Astrocyte of the spinal cord (primary cell): ENCODE data around the gene MZT2B.
A peak's percentile ranks its signal among the peaks of the same experiment; 100 is the strongest.
"Not testable (repeated sequence)": the region's sequence is repeated elsewhere in the genome, so short reads cannot be mapped to it uniquely, and the experiment has no call there.

Experiments
- DNase-seq: peaks from one replicate; pipeline ENCODE4 v3.0.0; 2011; ENCODE audit warnings: low read depth, low spot score
- H3K4me3 ChIP-seq: 2 replicates; pipeline ENCODE4 v1.5.1; 2011; ENCODE audit warnings: low read depth, mild to moderate bottlenecking, low read length, moderate library complexity
- in situ Hi-C: cut with HindIII; loops from 2 replicates; pipeline ENCODE4 v1.10.0; 2017; ENCODE audit warnings: low sequenced_read_pairs
- TF ChIP-seq, protein P1 (sequence below): IDR thresholded peaks from 2 replicates; pipeline ENCODE4 v1.5.1; 2012; ENCODE audit warnings: low read depth, mild to moderate bottlenecking, low read length, inconsistent platforms

MZT2B gene

DNA sequence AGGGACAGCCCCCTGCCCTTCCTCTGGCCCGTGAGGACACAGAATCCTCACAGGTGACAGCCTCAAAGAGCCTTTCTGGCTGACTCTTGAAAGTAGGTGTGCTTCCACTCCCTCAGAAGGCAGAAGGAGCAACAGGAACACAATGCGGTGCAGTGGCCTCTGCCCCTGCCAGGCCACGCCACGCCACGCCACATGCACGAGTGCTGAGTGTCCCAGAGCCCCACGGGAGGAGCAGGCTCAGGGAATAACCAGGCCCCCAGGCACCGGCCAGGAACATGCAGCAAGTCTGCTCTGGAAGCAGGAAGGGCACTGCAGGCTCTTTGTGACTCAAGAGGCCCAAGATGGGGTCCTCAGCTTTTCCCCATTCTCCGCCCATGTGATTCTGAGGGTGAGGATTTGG, 19.1 kb upstream of the MZT2B start:
- TF ChIP-seq, protein P1, sequence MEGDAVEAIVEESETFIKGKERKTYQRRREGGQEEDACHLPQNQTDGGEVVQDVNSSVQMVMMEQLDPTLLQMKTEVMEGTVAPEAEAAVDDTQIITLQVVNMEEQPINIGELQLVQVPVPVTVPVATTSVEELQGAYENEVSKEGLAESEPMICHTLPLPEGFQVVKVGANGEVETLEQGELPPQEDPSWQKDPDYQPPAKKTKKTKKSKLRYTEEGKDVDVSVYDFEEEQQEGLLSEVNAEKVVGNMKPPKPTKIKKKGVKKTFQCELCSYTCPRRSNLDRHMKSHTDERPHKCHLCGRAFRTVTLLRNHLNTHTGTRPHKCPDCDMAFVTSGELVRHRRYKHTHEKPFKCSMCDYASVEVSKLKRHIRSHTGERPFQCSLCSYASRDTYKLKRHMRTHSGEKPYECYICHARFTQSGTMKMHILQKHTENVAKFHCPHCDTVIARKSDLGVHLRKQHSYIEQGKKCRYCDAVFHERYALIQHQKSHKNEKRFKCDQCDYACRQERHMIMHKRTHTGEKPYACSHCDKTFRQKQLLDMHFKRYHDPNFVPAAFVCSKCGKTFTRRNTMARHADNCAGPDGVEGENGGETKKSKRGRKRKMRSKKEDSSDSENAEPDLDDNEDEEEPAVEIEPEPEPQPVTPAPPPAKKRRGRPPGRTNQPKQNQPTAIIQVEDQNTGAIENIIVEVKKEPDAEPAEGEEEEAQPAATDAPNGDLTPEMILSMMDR, result no peak
- in situ Hi-C loops, result no loop called here
- no peak overlapping the region for H3K4me3 ChIP-seq
- DNase-seq, result no peak

DNA sequence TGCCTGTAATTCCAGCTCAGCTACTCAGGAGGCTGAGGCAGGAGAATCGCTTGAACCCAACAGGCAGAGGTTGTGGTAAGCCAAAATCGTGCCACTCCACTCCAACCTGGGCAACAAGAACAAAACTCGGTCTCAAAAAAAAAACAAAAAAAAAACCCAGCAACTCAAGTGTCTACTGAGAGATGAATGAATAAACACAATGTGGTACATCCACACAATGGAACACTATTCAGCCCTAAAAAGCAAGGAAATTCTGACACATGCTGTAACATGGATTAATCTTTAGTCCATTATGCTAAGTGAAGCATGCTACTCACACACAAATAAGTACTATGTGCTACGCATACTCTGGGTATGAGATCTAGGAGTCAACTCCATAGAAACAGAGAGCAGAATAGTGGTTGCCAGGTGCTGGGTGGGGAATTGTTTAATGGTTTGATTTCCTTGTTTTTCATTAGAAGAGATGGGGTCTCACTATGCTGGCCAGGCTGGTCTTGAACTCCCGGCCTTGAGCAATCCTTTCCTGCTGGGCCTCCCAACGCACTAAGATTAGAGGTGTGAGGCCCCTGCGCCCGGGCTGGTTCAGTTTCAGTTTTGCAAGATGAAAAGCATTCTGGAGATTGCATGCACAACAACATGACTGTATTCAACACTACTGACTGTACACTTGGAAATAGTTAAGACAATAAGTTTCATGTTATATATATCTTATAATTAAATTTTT, 16.6 kb upstream of the MZT2B start:
- no peak overlapping the region for H3K4me3 ChIP-seq
- DNase-seq, result no peak
- in situ Hi-C loops, result no loop called here
- TF ChIP-seq, protein P1, result no peak

DNA sequence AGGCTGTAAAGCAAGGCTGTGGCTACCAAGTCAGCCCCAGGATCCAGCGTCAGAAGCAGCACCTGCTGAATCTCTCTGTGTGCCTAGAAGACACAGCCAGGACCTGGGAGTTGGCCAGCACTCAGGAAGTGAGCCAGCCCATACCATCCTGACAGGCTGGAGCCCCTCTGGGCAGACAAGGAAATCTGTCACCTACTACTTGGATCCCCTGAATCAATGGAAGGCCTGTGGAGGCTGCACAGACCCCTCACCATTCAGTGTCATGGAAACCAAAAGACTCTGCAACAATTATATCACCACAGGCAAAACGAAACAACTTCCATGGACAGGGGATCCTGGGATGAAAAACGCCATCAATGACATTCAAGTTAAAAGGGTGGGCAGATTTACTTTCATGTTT, 15.5 kb upstream of the MZT2B start:
- in situ Hi-C loops, DNase-seq, H3K4me3 ChIP-seq: not testable (repeated sequence)

DNA sequence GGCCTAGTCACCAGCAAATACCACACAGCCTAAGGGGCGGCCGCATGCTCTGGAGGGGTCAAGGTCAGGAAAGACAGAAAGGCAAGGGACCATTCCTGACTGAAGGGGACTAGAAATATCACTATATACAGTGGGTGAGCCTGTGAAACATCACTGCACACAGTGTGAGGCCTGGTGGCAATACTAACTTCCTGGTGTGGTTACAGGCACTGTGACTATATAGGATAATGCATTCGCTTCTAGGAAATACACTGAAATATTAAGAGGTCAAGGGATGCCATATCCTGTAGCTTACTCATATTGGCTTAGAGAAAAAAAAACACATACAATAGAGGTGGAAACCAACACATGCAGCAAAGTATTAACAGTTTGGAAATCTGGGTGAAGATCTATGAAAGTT, 12.9 kb upstream of the MZT2B start:
- in situ Hi-C loops, H3K4me3 ChIP-seq, DNase-seq: not testable (repeated sequence)

DNA sequence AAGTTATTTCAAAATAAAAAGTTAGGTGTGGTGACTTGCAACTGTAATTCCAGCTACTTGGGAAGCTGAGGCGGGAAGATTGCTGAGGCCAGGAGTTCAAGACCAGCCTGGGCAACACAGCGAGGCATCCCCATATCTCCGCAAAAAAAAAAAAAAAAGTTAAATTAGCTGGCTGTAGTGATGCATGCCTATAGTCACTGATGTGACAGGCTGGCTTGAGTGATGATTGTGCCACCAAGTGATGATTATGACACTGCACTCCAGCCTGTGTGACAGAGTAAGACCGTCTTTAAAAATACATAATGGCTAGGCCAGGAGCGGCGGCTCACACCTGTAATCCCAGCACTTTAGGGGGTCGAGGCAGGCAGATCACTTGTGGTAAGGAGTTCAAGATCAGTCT, 12.2 kb upstream of the MZT2B start:
- H3K4me3 ChIP-seq, result no peak overlapping the region
- DNase-seq, result no peak
- in situ Hi-C loops, result no loop called here
- TF ChIP-seq, protein P1, result no peak

DNA sequence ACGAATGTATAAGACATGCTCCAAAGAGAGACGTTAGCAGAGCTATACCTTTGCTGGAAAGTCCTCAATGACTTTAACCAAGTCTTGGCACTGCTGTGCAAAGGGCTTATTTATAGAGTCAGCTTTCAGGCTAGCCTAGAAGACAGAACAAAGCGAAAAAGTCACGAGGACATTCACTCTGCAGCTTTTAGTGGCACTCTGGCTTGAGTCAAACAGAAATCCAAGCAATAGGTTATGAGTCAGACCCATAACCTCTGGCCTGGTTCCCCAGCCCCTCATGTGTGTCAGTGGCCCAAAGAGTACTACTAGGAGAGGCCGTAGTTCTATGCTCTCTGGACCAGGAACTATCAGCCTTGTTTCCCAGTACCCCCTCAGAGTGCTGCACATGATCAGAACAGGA, 7.2 kb upstream of the MZT2B start:
- DNase-seq, in situ Hi-C loops, H3K4me3 ChIP-seq: not testable (repeated sequence)

DNA sequence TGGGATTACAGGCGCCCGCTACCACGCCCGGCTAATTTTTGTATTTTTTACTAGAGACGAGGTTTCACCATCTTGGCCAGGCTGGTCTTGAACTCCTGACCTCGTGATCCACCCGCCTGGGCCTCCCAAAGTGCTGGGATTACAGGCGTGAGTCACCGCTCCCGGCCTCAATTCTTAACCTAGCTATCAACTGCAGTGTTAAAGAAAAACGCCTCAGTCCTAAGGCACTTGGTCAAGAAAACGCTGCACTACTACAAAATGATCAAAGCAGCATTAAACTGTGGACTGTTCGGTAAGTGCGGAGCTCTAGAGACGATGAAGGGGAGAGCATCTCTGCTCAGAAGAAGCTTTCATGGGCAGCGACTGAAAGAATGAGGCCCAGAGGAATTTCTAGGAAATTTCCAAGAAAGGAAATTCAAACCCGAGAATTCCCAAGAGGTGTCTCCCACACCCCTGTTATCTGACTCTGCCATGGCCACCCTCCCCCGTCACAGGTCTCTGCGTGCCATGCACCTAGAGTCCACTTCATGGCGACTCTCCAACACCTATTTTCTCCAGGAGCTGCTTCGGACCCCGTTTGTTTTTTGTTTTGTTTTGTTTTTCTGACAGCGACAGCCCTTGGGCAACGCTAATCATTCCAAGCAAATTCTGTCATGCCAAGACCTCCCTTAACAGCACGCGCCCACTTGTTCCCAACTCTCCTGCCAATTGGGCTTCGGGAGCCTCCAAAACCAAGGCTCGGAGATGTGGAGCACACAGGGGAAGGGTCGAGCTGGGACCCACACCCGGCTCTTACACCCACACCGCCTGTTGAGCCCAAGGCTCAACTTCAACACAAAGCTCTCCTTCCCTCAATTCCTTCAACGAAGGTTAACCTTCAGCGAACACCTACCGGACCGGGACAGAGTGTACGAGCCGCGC, 1.4 kb upstream of the MZT2B start:
- in situ Hi-C loops, DNase-seq: not testable (repeated sequence)
- peak overlapping the region; percentile 95 for H3K4me3 ChIP-seq

DNA sequence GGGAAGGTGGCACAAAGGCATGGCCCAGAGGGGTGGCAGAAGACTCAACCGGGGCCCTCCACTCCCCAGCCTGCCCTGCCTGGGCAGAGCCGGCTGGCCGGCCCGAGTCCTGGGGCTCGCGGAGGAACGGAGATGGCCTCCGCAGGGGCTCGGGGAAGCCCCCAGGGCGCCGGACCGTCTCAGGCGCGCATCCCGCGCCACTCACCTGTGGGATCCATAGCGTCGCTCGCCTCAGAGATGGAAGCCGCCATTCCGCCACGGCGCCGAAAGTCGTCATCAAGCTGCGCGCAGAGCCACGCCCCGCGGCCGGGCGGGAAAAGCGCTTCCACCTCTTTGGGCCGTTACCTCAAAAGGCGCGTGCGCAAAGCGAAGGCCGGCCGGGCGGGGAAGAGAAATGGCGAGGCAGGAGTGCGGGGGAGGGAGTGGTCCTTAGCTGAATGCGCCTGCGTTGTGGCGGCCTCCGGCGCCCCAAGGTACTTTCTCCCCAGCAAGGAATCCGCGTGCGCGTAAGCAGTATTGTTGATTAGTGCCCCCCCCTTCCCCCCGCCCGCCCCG, 660 bp upstream of the MZT2B start, which contains the start of gene SMPD4:
TSS of gene SMPD4 (minus strand) at position 278 of the 555 bp plus-strand sequence. CDS start 5,010 bp downstream, outside the sequence.
- H3K4me3 ChIP-seq, result peak within 1 kb of the TSS; percentile 95
- DNase-seq, result peak; percentile 97
- in situ Hi-C loops, result no loop called here
- TF ChIP-seq, protein P1, result no peak

DNA sequence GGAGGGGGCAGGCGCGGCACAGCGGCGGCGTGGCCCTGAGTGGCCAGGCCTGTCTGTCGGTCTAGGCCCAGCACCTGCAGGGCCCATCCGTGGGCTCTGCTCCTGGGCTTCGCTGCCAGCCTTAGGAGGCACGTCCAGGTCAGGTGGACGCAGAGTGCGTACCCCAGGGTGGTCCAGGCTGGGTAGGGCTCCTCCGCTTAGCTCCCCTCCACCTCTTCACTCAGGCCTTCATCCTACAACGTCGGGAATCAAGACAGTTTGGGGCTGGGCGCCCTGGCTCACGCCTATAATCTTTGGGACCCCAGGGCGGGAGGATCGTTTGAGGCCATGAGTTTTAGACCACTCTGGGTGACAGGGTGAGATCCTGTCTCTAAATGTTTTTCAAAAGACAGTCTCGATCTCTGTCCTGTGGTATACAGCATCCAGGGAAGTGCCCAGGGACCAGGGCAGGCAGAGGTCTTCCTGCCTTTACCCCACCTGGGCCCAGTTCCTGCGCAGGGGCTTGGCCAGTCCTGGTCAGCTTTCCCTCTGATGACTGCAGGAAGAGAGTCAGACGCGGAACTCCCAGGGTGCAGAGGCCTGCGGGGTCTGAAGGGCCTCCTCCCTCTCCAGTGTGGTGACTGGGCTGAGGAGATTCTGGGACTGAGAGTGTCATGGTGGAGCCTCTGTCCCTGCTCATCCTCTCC, 907 bp downstream of the MZT2B start:
- peak; percentile 3 for DNase-seq
- H3K4me3 ChIP-seq, result peak overlapping the region; percentile 55
- in situ Hi-C loops, result not testable (repeated sequence)
